ENCODE results near the gene SBNO2. TPM values are rescaled to one million over a fixed set of nuclear protein-coding genes. Genes with fewer than 3 reads are reported as not detected.

The SBNO2 gene
- total RNA-seq, 4 donors from 2014 or later = 22.8 to 69.0 (median 25.5) TPM

- peaks cover 21 to 49% of the 10 kb centered on the region in 2 donors for H3K4me1 ChIP-seq
- H3K36me3 ChIP-seq = peaks cover 20 to 22% of the 10 kb centered on the region in 2 donors
- intact Hi-C loops (cut with DNase I) = no loop called here
- H3K4me3 ChIP-seq (replicated peaks in 1 of 3) = no peak overlapping the region
- no peaks in the 10 kb centered on the region for H3K9me3 ChIP-seq
- no peaks in the 10 kb centered on the region for H3K27me3 ChIP-seq
- TF ChIP-seq, protein P1, sequence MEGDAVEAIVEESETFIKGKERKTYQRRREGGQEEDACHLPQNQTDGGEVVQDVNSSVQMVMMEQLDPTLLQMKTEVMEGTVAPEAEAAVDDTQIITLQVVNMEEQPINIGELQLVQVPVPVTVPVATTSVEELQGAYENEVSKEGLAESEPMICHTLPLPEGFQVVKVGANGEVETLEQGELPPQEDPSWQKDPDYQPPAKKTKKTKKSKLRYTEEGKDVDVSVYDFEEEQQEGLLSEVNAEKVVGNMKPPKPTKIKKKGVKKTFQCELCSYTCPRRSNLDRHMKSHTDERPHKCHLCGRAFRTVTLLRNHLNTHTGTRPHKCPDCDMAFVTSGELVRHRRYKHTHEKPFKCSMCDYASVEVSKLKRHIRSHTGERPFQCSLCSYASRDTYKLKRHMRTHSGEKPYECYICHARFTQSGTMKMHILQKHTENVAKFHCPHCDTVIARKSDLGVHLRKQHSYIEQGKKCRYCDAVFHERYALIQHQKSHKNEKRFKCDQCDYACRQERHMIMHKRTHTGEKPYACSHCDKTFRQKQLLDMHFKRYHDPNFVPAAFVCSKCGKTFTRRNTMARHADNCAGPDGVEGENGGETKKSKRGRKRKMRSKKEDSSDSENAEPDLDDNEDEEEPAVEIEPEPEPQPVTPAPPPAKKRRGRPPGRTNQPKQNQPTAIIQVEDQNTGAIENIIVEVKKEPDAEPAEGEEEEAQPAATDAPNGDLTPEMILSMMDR (IDR thresholded peaks at IDR 0.05) = no peak
- TF ChIP-seq POLR2A (IDR thresholded peaks at IDR 0.05) = no peak
- no peak for DNase-seq
- H3K27ac ChIP-seq = peak overlapping the region in 2 of 3 donors; percentile 17 to 18
- 78 to 84% methylated on average over 11 to 13 of the region's 15 CpGs for WGBS, 2 donors
These were observed 43.3 kb upstream of the SBNO2 start for GRCh38 chr19:1217366-1217765.

DNA sequence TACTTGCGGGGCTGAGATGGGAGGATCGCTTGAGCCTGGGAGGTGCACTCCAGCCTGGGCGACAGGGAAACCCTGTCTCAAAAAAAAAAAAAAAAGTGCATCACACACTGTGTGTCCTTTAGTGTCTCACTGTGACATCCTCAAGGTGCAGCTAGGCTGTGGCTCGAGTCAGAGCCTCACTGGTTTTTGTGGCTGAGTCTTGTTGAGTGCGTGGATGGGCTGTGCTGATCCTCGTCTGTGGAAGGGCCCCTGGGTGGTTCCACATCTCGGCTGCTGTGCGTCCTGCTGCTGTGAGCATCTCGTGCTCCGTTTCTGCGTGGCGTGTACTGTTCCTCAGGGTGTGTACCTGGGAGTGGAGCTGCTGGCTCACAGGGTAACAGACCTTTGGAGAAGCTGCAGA, 42.7 kb upstream of the SBNO2 start:
- peaks cover 21 to 48% of the 10 kb centered on the region in 2 donors for H3K4me1 ChIP-seq

DNA sequence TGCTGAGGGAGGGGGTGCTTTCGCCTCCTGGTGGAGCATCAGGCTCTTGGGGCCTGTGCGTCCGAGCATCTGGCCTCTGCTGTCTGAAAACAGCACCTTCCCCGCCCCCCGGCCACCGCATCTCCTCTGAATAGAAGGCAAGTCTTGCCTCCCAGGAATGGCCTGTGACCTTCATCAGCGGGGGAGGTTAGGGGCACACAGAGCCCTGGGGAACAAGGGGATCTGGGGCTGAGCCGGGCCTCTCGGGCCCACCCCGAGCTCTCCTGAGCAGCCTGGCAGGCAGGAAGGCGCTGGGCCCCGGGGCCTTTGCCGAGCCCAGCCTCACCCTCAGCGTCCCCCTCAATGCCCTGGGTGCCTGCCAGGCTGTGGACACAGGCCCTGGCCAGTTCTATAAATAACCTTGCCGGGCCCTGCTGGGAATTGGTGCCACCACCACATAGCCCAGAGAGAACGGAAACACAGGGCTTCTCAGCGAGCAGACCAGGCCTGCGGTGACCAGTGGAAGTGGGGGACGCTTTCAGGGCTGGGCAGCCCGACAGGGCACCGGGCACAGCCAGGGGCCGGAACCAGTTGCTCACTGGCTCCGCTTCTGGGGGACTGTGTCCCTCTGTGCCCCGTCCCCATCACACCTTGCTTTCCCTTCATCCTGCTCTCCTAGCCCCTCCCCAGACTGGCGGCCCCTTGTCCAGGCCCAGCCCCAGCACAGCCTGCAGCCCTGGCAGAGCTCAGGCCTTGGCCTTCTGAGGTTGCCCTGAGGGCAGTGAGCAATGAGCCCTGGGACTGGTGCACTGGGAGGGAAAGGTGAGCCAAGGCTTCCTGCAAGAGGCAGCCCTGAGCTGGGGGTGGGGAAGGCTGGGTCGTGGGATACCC, 41.0 kb upstream of the SBNO2 start:
- H3K27me3 ChIP-seq = no peaks in the 10 kb centered on the region
- H3K27ac ChIP-seq = peak overlapping the region; percentile 81 to 84 (median 81)
- peak; percentile 93 to 97 for DNase-seq
- intact Hi-C loops (cut with DNase I) = no loop called here
- no peak overlapping the region for H3K4me3 ChIP-seq (replicated peaks in 1 of 3)
- 46 to 54% methylated on average over 16 to 24 of the region's 26 CpGs for WGBS, 2 donors
- H3K9me3 ChIP-seq = no peaks in the 10 kb centered on the region
- H3K36me3 ChIP-seq = no peaks in the 10 kb centered on the region
- peaks cover 21 to 55% of the 10 kb centered on the region in 2 donors for H3K4me1 ChIP-seq
- TF ChIP-seq, protein P1 (IDR thresholded peaks at IDR 0.05) = no peak
- no peak for TF ChIP-seq POLR2A (IDR thresholded peaks at IDR 0.05)

More for the DNA sequence above, 42.7 kb upstream of the SBNO2 start:
- peak overlapping the region in 1 of 3 donors; percentile 17 for H3K27ac ChIP-seq
- intact Hi-C loops (cut with DNase I) = no loop called here
- peaks cover 14 to 16% of the 10 kb centered on the region in 2 donors for H3K36me3 ChIP-seq
- H3K27me3 ChIP-seq = no peaks in the 10 kb centered on the region
- TF ChIP-seq, protein P1 (IDR thresholded peaks at IDR 0.05) = no peak
- no peak for TF ChIP-seq POLR2A (IDR thresholded peaks at IDR 0.05)
- no peak overlapping the region for H3K4me3 ChIP-seq (replicated peaks in 1 of 3)
- 92 to 93% methylated on average over 12 of the region's 12 CpGs for WGBS, 2 donors
- DNase-seq = no peak
- no peaks in the 10 kb centered on the region for H3K9me3 ChIP-seq

DNA sequence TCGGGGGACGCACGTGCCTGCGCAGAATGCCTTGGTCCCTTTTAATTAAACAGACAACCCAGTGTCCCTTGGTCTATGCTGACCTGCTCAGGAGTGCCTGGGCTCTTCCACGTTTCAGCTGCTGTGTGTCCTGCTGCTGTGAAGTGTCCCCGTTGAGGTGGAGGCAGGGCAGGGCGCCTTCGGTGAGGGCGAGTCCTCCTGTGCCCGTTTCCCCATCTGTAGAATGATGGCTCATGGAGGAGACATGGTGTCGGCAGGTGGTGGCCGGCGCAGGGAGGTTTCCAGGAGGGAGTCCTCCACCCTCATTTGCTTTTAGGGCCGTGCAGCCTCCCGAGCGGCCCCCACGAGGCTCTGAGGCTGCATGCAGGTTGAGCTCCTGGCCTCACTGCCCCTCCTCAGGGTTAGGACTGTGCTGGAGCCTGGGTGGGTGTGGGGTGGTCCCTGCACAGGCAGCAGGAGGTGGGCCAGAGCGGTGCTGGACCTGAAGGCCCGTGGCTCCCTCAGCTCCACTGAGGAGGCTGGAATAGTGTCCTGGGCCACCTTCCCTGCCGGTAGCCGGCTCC, 40.3 kb upstream of the SBNO2 start:
- TF ChIP-seq POLR2A (IDR thresholded peaks at IDR 0.05) = no peak
- TF ChIP-seq, protein P1 (IDR thresholded peaks at IDR 0.05) = no peak
- no peaks in the 10 kb centered on the region for H3K27me3 ChIP-seq
- WGBS, 2 donors = 68 to 75% methylated on average over 10 to 12 of the region's 21 CpGs
- H3K27ac ChIP-seq = peak overlapping the region; percentile 81 to 84 (median 81)
- H3K4me1 ChIP-seq = peaks cover 26 to 62% of the 10 kb centered on the region in 2 donors
- no peak for DNase-seq
- intact Hi-C loops (cut with DNase I) = no loop called here
- no peaks in the 10 kb centered on the region for H3K9me3 ChIP-seq
- no peak overlapping the region for H3K4me3 ChIP-seq (replicated peaks in 1 of 3)
- no peaks in the 10 kb centered on the region for H3K36me3 ChIP-seq
